BE2C (cell line): ENCODE results near the gene KIFC1.

Experiments
- DNase-seq: peaks from one replicate; pipeline ENCODE4 v3.0.0-alpha.2; 2020
- H3K27me3 ChIP-seq: fragments of 250-450 bp; sonication (Bioruptor Pico); 2 replicates; pipeline ENCODE4 v1.5.1; 2020; ENCODE audit warnings: mild to moderate bottlenecking
- H3K36me3 ChIP-seq: fragments of 250-450 bp; sonication (Bioruptor Pico); 2 replicates; pipeline ENCODE4 v1.5.1; 2020; ENCODE audit warnings: mild to moderate bottlenecking
- H3K4me1 ChIP-seq: fragments of 250-450 bp; sonication (Bioruptor Pico); 2 replicates; pipeline ENCODE4 v1.5.1; 2020
- H3K4me3 ChIP-seq: 2 replicates; pipeline ENCODE4 v1.5.1; 2011; ENCODE audit warnings: low read depth, low read length
- H3K9me3 ChIP-seq: fragments of 250-450 bp; sonication (Bioruptor Pico); 2 replicates; pipeline ENCODE4 v1.5.1; 2020
- CTCF ChIP-seq: IDR thresholded peaks from 2 replicates; pipeline ENCODE4 v1.5.1; 2012; ENCODE audit warnings: mild to moderate bottlenecking, low read depth, low read length

The KIFC1 gene

GRCh38 chr6:33417903-33418689 lies 26.5 kb downstream of the KIFC1 start, which contains the start of gene CUTA:
Gene CUTA, minus strand, starts transcription at chr6:33418107. Its CDS starts 107 bp downstream, at chr6:33418000.
- no peaks in the 10 kb centered on the region for H3K9me3 ChIP-seq
- DNase-seq, result peak; percentile 99
- peak within 1 kb of the TSS; percentile 74 for H3K4me3 ChIP-seq
- H3K27me3 ChIP-seq, result no peaks in the 10 kb centered on the region
- peak; percentile 56 for TF ChIP-seq CTCF
- peaks cover 30% of the 10 kb centered on the region for H3K36me3 ChIP-seq
- peaks cover 9% of the 10 kb centered on the region for H3K4me1 ChIP-seq

GRCh38 chr6:33418690-33419291 lies 27.2 kb downstream of the KIFC1 start:
- no peaks in the 10 kb centered on the region for H3K9me3 ChIP-seq
- DNase-seq, result no peak
- H3K4me3 ChIP-seq, result peak overlapping the region; percentile 56
- peaks cover 9% of the 10 kb centered on the region for H3K4me1 ChIP-seq
- no peaks in the 10 kb centered on the region for H3K27me3 ChIP-seq
- peaks cover 26% of the 10 kb centered on the region for H3K36me3 ChIP-seq
- no peak for TF ChIP-seq CTCF

GRCh38 chr6:33419580-33420490 lies 28.2 kb downstream of the KIFC1 start, which contains the start of gene SYNGAP1:
Gene SYNGAP1, plus strand, starts transcription at chr6:33420065. Its CDS starts 200 bp downstream, at chr6:33420265.
- Histone ChIP-seq H3K27me3 (no peaks in the 10 kb centered on the region), H3K9me3 (no peaks in the 10 kb centered on the region), H3K4me1 (peaks cover 9% of the 10 kb centered on the region), H3K4me3 (peak within 1 kb of the TSS; percentile 54), H3K36me3 (peaks cover 18% of the 10 kb centered on the region)
- TF ChIP-seq CTCF, result no peak
- DNase-seq, result peak; percentile 54

- Histone ChIP-seq H3K4me3 (peak overlapping the region; percentile 54), H3K27me3 (no peaks in the 10 kb centered on the region), H3K4me1 (peaks cover 9% of the 10 kb centered on the region), H3K36me3 (peaks cover 9% of the 10 kb centered on the region), H3K9me3 (no peaks in the 10 kb centered on the region)
- no peak for DNase-seq
- no peak for TF ChIP-seq CTCF
Observed at GRCh38 chr6:33420491-33421343, 29.1 kb downstream of the KIFC1 start.

- no peak for TF ChIP-seq CTCF
- H3K36me3 ChIP-seq, result peaks cover 6% of the 10 kb centered on the region
- no peak for DNase-seq
- H3K4me1 ChIP-seq, result peaks cover 9% of the 10 kb centered on the region
- H3K9me3 ChIP-seq, result no peaks in the 10 kb centered on the region
- no peak overlapping the region for H3K4me3 ChIP-seq
- no peaks in the 10 kb centered on the region for H3K27me3 ChIP-seq
Observed at GRCh38 chr6:33421344-33421643, 29.7 kb downstream of the KIFC1 start.
